Right lobe of liver (tissue), 4 donors: ENCODE results near the gene CPEB4.

Source experiments
- CTCF ChIP-seq, 4 donors: fragments of 200-600 bp in 3 of 4; fragments of 450-650 bp in 1 of 4; IDR thresholded peaks; one replicate each; pipeline versions ENCODE4 v1.5.1 to v1.8.0; 2016 to 2022; ENCODE audit warnings: antibody characterized with exemption in 4 of 4, mild to moderate bottlenecking in 2 of 4
- POLR2A ChIP-seq: fragments of 450-650 bp; IDR thresholded peaks from one replicate; pipeline ENCODE4 v1.6.1; 2017; ENCODE audit warnings: antibody characterized with exemption, mild to moderate bottlenecking
- donor health status: DM: no; HTN: no; CAD: no.
- donor health status: DM: no; HTN: no; CAD: no.
- donor health status: DM: no; HTN: yes; CAD: no.

GRCh38 chr5:173933901-173934300, 45.8 kb downstream of the CPEB4 start:
- TF ChIP-seq CTCF (IDR thresholded peaks at IDR 0.05) (no peak), POLR2A (no peak)
